Caco-2 (cell line): ENCODE results near the gene NFIC. TPM values are rescaled to one million over a fixed set of nuclear protein-coding genes. Genes with fewer than 3 reads are reported as not detected.

Source experiments
- BruUV-seq: library from RNA; stranded (reverse); fragments of 400-500 nt; replicated peaks from 2 replicates; lab custom pipeline; 2021; lab: Mats Ljungman, UMichigan
- CTCF ChIA-PET: fragments of 300-600 bp; sonication (Branson Sonifier 250); formaldehyde crosslinking; loops from one replicate; lab custom pipeline; 2022; ENCODE audit warnings: antibody characterized with exemption; lab: Charles Lee
- POLR2A ChIA-PET: fragments of 300-600 bp; sonication (Branson Sonifier 250); formaldehyde crosslinking; loops from one replicate; lab custom pipeline; 2022; ENCODE audit warnings: antibody characterized with exemption; lab: Charles Lee
- DNase-seq, 2 experiments: peaks; one replicate each; pipeline versions ENCODE4 v3.0.0 to v3.0.0-alpha.2; 2020 to 2022
- H3K27me3 ChIP-seq: replicated peaks from 2 replicates; pipeline ENCODE4 v1.6.0; 2011; ENCODE audit warnings: low read length; ENCODE audit not compliant: control insufficient read depth, insufficient read depth
- H3K36me3 ChIP-seq: 2 replicates; pipeline ENCODE4 v1.5.1; 2011; ENCODE audit warnings: low read length; ENCODE audit not compliant: control insufficient read depth, insufficient read depth
- H3K4me1 ChIP-seq: fragments of 250-450 bp; sonication (Bioruptor Pico); 2 replicates; pipeline ENCODE4 v1.5.1; 2020; ENCODE audit warnings: mild to moderate bottlenecking
- H3K4me3 ChIP-seq: 2 replicates; pipeline ENCODE4 v1.5.1; 2011; ENCODE audit warnings: low read depth, mild to moderate bottlenecking, control low read depth, low read length
- H3K9me3 ChIP-seq: fragments of 250-450 bp; sonication (Bioruptor Pico); 2 replicates; pipeline ENCODE4 v1.5.1; 2020; ENCODE audit warnings: mild to moderate bottlenecking, moderate library complexity
- H3K27ac Mint-ChIP-seq: one replicate; pipeline ENCODE4 v1.8.0; 2022; ENCODE audit warnings: mixed read lengths; ENCODE audit not compliant: unreplicated experiment
- H3K27me3 Mint-ChIP-seq: one replicate; pipeline ENCODE4 v1.8.0; 2022; ENCODE audit warnings: mixed read lengths; ENCODE audit not compliant: insufficient read depth, unreplicated experiment
- H3K36me3 Mint-ChIP-seq: one replicate; pipeline ENCODE4 v1.8.0; 2022; ENCODE audit warnings: mild to moderate bottlenecking, mixed read lengths; ENCODE audit not compliant: insufficient read depth, unreplicated experiment
- H3K4me1 Mint-ChIP-seq: one replicate; pipeline ENCODE4 v1.8.0; 2022; ENCODE audit warnings: low read depth, mixed read lengths; ENCODE audit not compliant: unreplicated experiment
- H3K4me3 Mint-ChIP-seq: one replicate; pipeline ENCODE4 v1.8.0; 2022; ENCODE audit warnings: mild to moderate bottlenecking, moderate library complexity, mixed read lengths; ENCODE audit not compliant: unreplicated experiment
- H3K9me3 Mint-ChIP-seq: one replicate; pipeline ENCODE4 v1.8.0; 2022; ENCODE audit warnings: mixed read lengths; ENCODE audit not compliant: unreplicated experiment
- intact Hi-C: fragments of 100-400 bp; cut with micrococcal nuclease; formaldehyde crosslinking; loops from one replicate; pipeline ENCODE4 v1.10.0; 2022; ENCODE audit not compliant: unreplicated experiment
- total RNA-seq: library from RNA; stranded (reverse); gene quantifications from 2 replicates; pipeline ENCODE4 v1.2.3, GENCODE V29; 2022
- TF ChIP-seq, protein P1 (sequence below), 2 experiments: fragments of 200-600 bp in 1 of 2; IDR thresholded peaks; 1 replicate in 1 of 2; 2 replicates in 1 of 2; pipeline versions ENCODE4 v1.5.1 to v1.8.0; 2011 to 2022; ENCODE audit warnings: antibody characterized with exemption in 1 of 2, control low read depth in 1 of 2, inconsistent platforms in 1 of 2, low read depth in 1 of 2, low read length in 1 of 2, mild to moderate bottlenecking in 1 of 2, moderate library complexity in 1 of 2; ENCODE audit not compliant: insufficient read depth in 1 of 2, severe bottlenecking in 1 of 2, unreplicated experiment in 1 of 2

Gene NFIC
- total RNA-seq, 1 experiment from 2014 or later, result 5.1 TPM

DNA sequence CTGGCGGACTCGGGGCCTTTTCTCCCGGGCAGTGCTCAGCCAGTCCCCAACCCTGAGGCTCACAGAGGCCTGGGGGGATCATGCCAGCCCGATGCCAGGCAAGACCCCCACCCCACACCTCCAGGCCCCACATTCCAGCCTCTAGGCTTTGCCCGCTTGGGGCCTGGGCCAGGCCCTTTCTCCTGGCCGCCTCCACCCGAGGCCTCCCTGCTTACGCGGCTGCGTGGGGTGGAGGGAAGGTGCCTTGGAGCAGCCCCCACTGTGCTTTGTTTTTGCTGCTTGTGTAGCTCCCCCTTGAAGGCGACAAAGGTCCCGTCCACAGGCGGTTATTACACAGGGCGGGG, 75.6 kb downstream of the NFIC start:
- POLR2A ChIA-PET, result no interaction called here
- H3K36me3 ChIP-seq, result no peaks in the 10 kb centered on the region
- DNase-seq, result no peak
- no TSS peak for BruUV-seq
- H3K4me1 ChIP-seq, result no peaks in the 10 kb centered on the region
- H3K4me3 Mint-ChIP-seq, result no peak overlapping the region
- TF ChIP-seq, protein P1, sequence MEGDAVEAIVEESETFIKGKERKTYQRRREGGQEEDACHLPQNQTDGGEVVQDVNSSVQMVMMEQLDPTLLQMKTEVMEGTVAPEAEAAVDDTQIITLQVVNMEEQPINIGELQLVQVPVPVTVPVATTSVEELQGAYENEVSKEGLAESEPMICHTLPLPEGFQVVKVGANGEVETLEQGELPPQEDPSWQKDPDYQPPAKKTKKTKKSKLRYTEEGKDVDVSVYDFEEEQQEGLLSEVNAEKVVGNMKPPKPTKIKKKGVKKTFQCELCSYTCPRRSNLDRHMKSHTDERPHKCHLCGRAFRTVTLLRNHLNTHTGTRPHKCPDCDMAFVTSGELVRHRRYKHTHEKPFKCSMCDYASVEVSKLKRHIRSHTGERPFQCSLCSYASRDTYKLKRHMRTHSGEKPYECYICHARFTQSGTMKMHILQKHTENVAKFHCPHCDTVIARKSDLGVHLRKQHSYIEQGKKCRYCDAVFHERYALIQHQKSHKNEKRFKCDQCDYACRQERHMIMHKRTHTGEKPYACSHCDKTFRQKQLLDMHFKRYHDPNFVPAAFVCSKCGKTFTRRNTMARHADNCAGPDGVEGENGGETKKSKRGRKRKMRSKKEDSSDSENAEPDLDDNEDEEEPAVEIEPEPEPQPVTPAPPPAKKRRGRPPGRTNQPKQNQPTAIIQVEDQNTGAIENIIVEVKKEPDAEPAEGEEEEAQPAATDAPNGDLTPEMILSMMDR (IDR thresholded peaks at IDR 0.05; ENCODE audit: insufficient read depth in 1 of 2, low read depth in 1 of 2, low read length in 1 of 2, severe bottlenecking in 1 of 2, unreplicated experiment in 1 of 2), result no peak
- no peaks in the 10 kb centered on the region for H3K27me3 ChIP-seq
- no peaks in the 10 kb centered on the region for H3K36me3 Mint-ChIP-seq
- CTCF ChIA-PET, result interaction anchor here (0.6 to 1.0 kb wide), 4 partner anchors 8 to 821 kb away, joined by 3 to 7 read pairs (median 4); no protein-coding TSS in a partner anchor
- intact Hi-C loops, result no loop called here
- no peaks in the 10 kb centered on the region for H3K9me3 ChIP-seq
- peaks cover 7% of the 10 kb centered on the region for H3K4me1 Mint-ChIP-seq
- no peak overlapping the region for H3K4me3 ChIP-seq
- H3K27ac Mint-ChIP-seq, result no peak overlapping the region
- H3K9me3 Mint-ChIP-seq, result no peaks in the 10 kb centered on the region
- H3K27me3 Mint-ChIP-seq, result no peaks in the 10 kb centered on the region

DNA sequence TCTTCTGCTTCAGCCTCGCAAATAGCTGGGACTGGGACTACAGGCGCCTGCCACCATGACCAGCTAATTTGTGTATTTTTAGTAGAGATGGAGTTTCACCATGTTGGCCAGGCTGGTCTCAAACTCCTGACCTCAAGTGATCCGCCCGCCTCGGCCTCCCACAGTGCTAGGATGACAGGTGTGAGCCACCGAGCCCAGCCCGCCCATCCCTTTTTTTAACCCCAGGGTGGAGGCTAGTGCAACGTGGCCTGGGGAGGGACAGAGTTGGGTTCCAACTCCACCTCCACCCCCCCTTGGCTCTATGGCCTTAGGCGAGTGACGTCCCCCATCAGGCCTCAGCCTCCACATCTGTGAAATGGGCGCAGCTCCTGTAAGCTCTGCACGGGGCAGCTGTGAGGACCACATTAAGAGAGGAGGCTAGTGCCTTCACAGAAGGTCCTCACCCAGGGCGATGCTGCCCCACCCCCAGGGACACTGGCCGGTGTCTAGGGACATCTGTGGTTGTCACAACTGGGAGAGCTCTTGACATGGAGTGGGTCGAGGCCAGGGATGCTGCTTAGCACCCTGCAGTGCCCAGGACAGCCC, 76.2 kb downstream of the NFIC start:
- no peaks in the 10 kb centered on the region for H3K9me3 Mint-ChIP-seq
- TF ChIP-seq, protein P1 (IDR thresholded peaks at IDR 0.05; ENCODE audit: insufficient read depth in 1 of 2, low read depth in 1 of 2, low read length in 1 of 2, severe bottlenecking in 1 of 2, unreplicated experiment in 1 of 2), result no peak
- no peaks in the 10 kb centered on the region for H3K36me3 Mint-ChIP-seq
- no peaks in the 10 kb centered on the region for H3K9me3 ChIP-seq
- CTCF ChIA-PET, result interaction anchor here (0.6 to 1.0 kb wide), 3 partner anchors 43 to 822 kb away, joined by 4 to 7 read pairs (median 5); no protein-coding TSS in a partner anchor
- H3K4me3 ChIP-seq, result no peak overlapping the region
- BruUV-seq, result no TSS peak
- no peaks in the 10 kb centered on the region for H3K36me3 ChIP-seq
- H3K27me3 Mint-ChIP-seq, result no peaks in the 10 kb centered on the region
- POLR2A ChIA-PET, result no interaction called here
- peaks cover 7% of the 10 kb centered on the region for H3K4me1 Mint-ChIP-seq
- DNase-seq, result no peak
- no peaks in the 10 kb centered on the region for H3K27me3 ChIP-seq
- no peak overlapping the region for H3K27ac Mint-ChIP-seq
- no peak overlapping the region for H3K4me3 Mint-ChIP-seq
- H3K4me1 ChIP-seq, result no peaks in the 10 kb centered on the region
- intact Hi-C loops, result no loop called here

DNA sequence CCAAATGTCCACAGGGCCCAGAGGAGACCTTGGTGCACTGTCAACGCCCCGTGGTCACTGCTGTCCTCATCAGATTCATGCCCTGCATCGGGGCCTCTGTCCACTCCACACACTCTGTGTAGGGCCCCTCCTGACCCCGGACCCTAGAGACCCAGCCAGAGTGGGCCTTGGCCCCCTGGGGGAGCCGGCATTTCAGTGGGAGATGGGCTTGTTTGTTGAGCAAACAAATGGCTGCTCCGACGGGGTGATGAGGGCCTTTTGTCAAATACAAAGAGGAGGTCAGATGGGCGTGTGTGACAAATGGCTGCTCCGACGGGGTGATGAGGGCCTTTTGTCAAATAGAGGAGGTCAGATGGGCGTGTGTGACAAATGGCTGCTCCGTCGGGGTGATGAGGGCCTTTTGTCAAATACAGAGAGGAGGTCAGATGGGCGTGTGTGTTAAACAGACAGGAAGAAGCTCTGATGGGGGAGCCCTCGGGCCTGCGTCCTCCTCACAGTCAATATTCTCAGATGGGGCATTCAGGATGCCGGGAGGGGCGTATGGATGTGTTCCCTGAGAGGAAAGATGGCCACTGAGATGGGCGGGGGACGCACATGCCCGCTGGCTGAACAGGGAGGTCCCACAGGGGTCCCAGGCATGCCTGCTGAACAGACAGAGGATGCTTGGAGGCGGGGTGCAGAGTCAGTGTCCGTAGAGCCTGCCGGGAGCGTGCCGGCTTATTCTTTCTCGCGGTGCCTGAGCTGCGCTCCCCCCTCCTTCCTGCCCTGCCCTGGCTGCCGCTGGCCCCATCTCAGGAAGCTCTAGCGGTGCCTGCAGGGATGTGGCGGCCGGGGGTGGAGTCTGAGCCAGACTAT, 77.7 kb downstream of the NFIC start:
- H3K36me3 ChIP-seq, result no peaks in the 10 kb centered on the region
- Mint-ChIP-seq H3K4me3 (no peak overlapping the region), H3K36me3 (no peaks in the 10 kb centered on the region), H3K27ac (no peak overlapping the region), H3K9me3 (no peaks in the 10 kb centered on the region), H3K4me1 (peaks cover 7% of the 10 kb centered on the region), H3K27me3 (no peaks in the 10 kb centered on the region)
- no peaks in the 10 kb centered on the region for H3K9me3 ChIP-seq
- BruUV-seq, result no TSS peak
- ChIA-PET POLR2A (no interaction called here), CTCF (interaction anchor here (0.5 kb wide), 1 partner anchor 1493 kb away, joined by 4 read pairs; no protein-coding TSS in a partner anchor)
- H3K4me1 ChIP-seq, result no peaks in the 10 kb centered on the region
- intact Hi-C loops, result no loop called here
- no peak overlapping the region for H3K4me3 ChIP-seq
- no peak for DNase-seq
- no peaks in the 10 kb centered on the region for H3K27me3 ChIP-seq
- TF ChIP-seq, protein P1 (IDR thresholded peaks at IDR 0.05; ENCODE audit: insufficient read depth in 1 of 2, low read depth in 1 of 2, low read length in 1 of 2, severe bottlenecking in 1 of 2, unreplicated experiment in 1 of 2), result no peak
